ENCODE data around the gene MPC1. TPM values are rescaled to one million over a fixed set of nuclear protein-coding genes. Genes with fewer than 3 reads are reported as not detected.
"Not testable (repeated sequence)": the region's sequence is repeated elsewhere in the genome, so short reads cannot be mapped to it uniquely, and the experiment has no call there.

The MPC1 gene
- total RNA-seq, 1 donor from 2014 or later = 24.1 TPM

GRCh38 chr6:166408936-166409755 lies 26.4 kb upstream of the MPC1 start:
- intact Hi-C loops (cut with micrococcal nuclease) = no loop called here

GRCh38 chr6:166406197-166406596 lies 23.5 kb upstream of the MPC1 start:
- intact Hi-C loops (cut with micrococcal nuclease) = no loop called here

GRCh38 chr6:166405386-166405785 lies 22.6 kb upstream of the MPC1 start:
- intact Hi-C loops (cut with micrococcal nuclease) = no loop called here

GRCh38 chr6:166402582-166403277 lies 20.0 kb upstream of the MPC1 start:
- intact Hi-C loops (cut with micrococcal nuclease) = loop anchor here (1.0 to 5.0 kb wide), 4 partner anchors 9 to 225 kb away; partner anchors contain the start of gene RPS6KA2

- intact Hi-C loops (cut with micrococcal nuclease) = loop anchor here (1.0 to 5.0 kb wide), 7 partner anchors 17 to 516 kb away; partner anchors contain the start of gene RPS6KA2
Measured at GRCh38 chr6:166400649-166401250, 18.0 kb upstream of the MPC1 start.

GRCh38 chr6:166400181-166400580 lies 17.4 kb upstream of the MPC1 start:
- intact Hi-C loops (cut with micrococcal nuclease) = loop anchor here (1.0 to 5.0 kb wide), 6 partner anchors 17 to 515 kb away; partner anchors contain the start of gene RPS6KA2

GRCh38 chr6:166398348-166398747 lies 15.6 kb upstream of the MPC1 start:
- intact Hi-C loops (cut with micrococcal nuclease) = no loop called here

GRCh38 chr6:166397849-166398248 lies 15.1 kb upstream of the MPC1 start:
- intact Hi-C loops (cut with micrococcal nuclease) = no loop called here

- intact Hi-C loops (cut with micrococcal nuclease) = no loop called here
Measured at GRCh38 chr6:166395778-166396177, 13.0 kb upstream of the MPC1 start.

- intact Hi-C loops (cut with micrococcal nuclease) = no loop called here
Measured at GRCh38 chr6:166395351-166395750, 12.6 kb upstream of the MPC1 start.

- intact Hi-C loops (cut with micrococcal nuclease) = no loop called here
Measured at GRCh38 chr6:166394036-166394892, 11.5 kb upstream of the MPC1 start.

- intact Hi-C loops (cut with micrococcal nuclease) = no loop called here
Measured at GRCh38 chr6:166393535-166393823, 10.7 kb upstream of the MPC1 start.

- intact Hi-C loops (cut with micrococcal nuclease) = not testable (repeated sequence)
Measured at GRCh38 chr6:166392755-166393534, 10.2 kb upstream of the MPC1 start.

GRCh38 chr6:166389119-166389518 lies 6.4 kb upstream of the MPC1 start:
- intact Hi-C loops (cut with micrococcal nuclease) = no loop called here

GRCh38 chr6:166388290-166389004 lies 5.7 kb upstream of the MPC1 start:
- intact Hi-C loops (cut with micrococcal nuclease) = no loop called here

- intact Hi-C loops (cut with micrococcal nuclease) = no loop called here
Measured at GRCh38 chr6:166387642-166388289, 5.0 kb upstream of the MPC1 start.

- intact Hi-C loops (cut with micrococcal nuclease) = not testable (repeated sequence)
Measured at GRCh38 chr6:166387098-166387497, 4.4 kb upstream of the MPC1 start.

GRCh38 chr6:166386111-166386510 lies 3.4 kb upstream of the MPC1 start:
- intact Hi-C loops (cut with micrococcal nuclease) = no loop called here

GRCh38 chr6:166383802-166384363 lies 1.1 kb upstream of the MPC1 start:
- intact Hi-C loops (cut with micrococcal nuclease) = loop anchor here (1.0 to 5.0 kb wide), 10 partner anchors 16 to 1442 kb away; partner anchors contain the start of genes AFDN, CEP43, RPS6KA2 and SFT2D1
